ENCODE measurements around the gene PPP3CA.

PPP3CA gene

GRCh38 chr4:101019313-101019712, 328.0 kb downstream of the PPP3CA start:
- no peak overlapping the region for H3K4me3 ChIP-seq (ENCODE audit: low read length)
- no peak for DNase-seq (ENCODE audit: low read depth)
- TF ChIP-seq CTCF (conservative IDR thresholded peaks at IDR 0.05; ENCODE audit: low read length): no peak

GRCh38 chr4:101018836-101019235, 328.5 kb downstream of the PPP3CA start:
- no peak overlapping the region for H3K4me3 ChIP-seq (ENCODE audit: low read length)
- TF ChIP-seq CTCF (conservative IDR thresholded peaks at IDR 0.05; ENCODE audit: low read length): no peak
- DNase-seq (ENCODE audit: low read depth): no peak

- DNase-seq (ENCODE audit: low read depth): no peak
- no peak overlapping the region for H3K4me3 ChIP-seq (ENCODE audit: low read length)
Observed at GRCh38 chr4:101014417-101014816, 332.9 kb downstream of the PPP3CA start.

GRCh38 chr4:101010987-101011386, 336.3 kb downstream of the PPP3CA start:
- no peak for TF ChIP-seq CTCF (conservative IDR thresholded peaks at IDR 0.05; ENCODE audit: low read length)
- no peak for DNase-seq (ENCODE audit: low read depth)
- no peak overlapping the region for H3K4me3 ChIP-seq (ENCODE audit: low read length)

More at GRCh38 chr4:101014417-101014816, 332.9 kb downstream of the PPP3CA start:
- TF ChIP-seq CTCF (conservative IDR thresholded peaks at IDR 0.05; ENCODE audit: low read length): no peak

- H3K4me3 ChIP-seq (ENCODE audit: low read length): no peak overlapping the region
- TF ChIP-seq CTCF (conservative IDR thresholded peaks at IDR 0.05; ENCODE audit: low read length): no peak
- no peak for DNase-seq (ENCODE audit: low read depth)
Observed at GRCh38 chr4:101009471-101009870, 337.9 kb downstream of the PPP3CA start.

- DNase-seq (ENCODE audit: low read depth): no peak
- H3K4me3 ChIP-seq (ENCODE audit: low read length): no peak overlapping the region
- no peak for TF ChIP-seq CTCF (conservative IDR thresholded peaks at IDR 0.05; ENCODE audit: low read length)
Observed at GRCh38 chr4:101008503-101008902, 338.8 kb downstream of the PPP3CA start.

GRCh38 chr4:101005659-101006058, 341.7 kb downstream of the PPP3CA start:
- H3K4me3 ChIP-seq (ENCODE audit: low read length): no peak overlapping the region
- TF ChIP-seq CTCF (conservative IDR thresholded peaks at IDR 0.05; ENCODE audit: low read length): no peak
- DNase-seq (ENCODE audit: low read depth): no peak

Data from AG10803 (cell line).